Erythroblast (primary cell): ENCODE results near the gene DROSHA.

ENCODE experiments used
- GATA1 ChIP-seq: IDR thresholded peaks from 2 replicates; pipeline ENCODE4 v1.6.1; 2011; ENCODE audit warnings: low read depth, mild to moderate bottlenecking, control low read depth, low read length, moderate library complexity
- POLR2A ChIP-seq: IDR thresholded peaks from 2 replicates; pipeline ENCODE4 v1.6.1; 2011; ENCODE audit warnings: mild to moderate bottlenecking, low read length

GRCh38 chr5:31485376-31486207 lies 46.3 kb downstream of the DROSHA start:
- no peak for TF ChIP-seq POLR2A
- TF ChIP-seq GATA1: no peak
